ENCODE data around the gene CBARP. TPM values are rescaled to one million over a fixed set of nuclear protein-coding genes. Genes with fewer than 3 reads are reported as not detected.

CBARP gene
- total RNA-seq, 4 donors from 2014 or later: 0.57 to 1.1 TPM; not detected in 2

- TF ChIP-seq CTCF (IDR thresholded peaks at IDR 0.05; ENCODE audit: low read depth): no peak
These were observed 27.2 kb upstream of the CBARP start for GRCh38 chr19:1264801-1265614.

- TF ChIP-seq CTCF (IDR thresholded peaks at IDR 0.05; ENCODE audit: low read depth): no peak
These were observed 25.4 kb upstream of the CBARP start for GRCh38 chr19:1263188-1263587.

DNA sequence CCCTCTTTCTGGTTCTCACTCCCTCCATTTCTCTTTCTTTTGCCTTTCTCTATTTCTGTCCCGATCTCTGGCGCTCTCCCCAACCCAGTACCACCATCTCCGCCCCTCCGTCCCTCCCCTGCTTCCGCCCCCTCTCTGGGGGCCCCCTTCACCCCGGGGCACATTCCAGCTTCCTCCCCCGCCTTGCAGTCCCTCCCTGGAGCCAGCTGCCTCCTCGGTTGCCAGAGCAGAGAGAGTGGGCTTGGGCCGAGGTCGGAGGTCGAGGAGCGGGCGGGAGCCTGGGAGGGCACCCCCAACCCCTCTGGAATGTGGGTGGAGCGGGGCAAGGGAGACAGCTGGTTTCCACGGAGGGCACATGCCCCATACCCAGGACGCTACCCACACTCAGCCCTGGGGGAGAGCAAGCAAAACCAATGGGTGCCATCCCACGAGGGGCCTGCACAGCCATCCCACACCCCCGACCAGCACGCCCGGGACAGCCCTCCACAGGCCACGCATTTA is 24.9 kb upstream of the CBARP start:
- TF ChIP-seq CTCF (IDR thresholded peaks at IDR 0.05; ENCODE audit: low read depth): no peak

DNA sequence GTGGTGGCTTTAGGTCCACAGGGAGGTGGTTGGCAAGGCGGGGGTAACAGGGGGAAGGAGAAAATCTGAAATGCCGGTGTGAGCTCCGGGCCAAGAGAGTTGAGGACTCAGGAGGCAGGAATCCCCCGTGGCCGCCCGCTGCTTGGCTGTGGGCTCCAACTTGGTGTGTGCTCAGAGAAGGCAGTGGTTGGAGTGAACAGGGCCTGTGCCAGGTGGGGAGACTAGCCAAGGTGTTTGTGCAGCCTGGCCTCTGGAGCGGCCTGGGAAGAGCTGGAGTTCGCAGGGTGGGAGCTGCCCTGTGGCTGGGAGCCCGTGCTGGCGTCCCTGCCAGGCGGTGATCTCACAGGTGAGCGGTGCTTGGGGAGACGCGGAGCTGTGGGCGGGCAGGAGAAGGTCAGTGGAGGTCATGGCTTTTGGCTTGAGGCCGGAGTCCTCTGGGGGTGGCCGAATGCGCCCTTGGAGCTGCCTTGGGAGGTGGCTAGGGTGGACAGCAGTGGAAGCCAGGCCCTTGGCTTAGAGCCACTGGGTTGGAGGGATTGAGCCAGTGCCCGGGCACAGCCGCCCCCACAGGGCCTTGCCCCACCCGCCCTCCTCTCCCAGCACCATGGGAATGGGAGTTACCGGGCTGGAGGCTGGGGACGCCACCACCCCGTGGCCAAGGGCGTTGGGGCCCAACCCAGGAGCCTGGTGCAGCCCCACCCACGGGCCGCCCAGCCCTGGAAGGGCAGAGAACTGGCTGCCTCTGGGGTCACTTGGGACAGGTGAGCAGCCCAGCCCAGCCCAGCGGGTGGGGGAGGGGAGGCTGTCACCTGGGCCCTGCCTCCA is 24.2 kb upstream of the CBARP start:
- TF ChIP-seq CTCF (IDR thresholded peaks at IDR 0.05; ENCODE audit: low read depth): no peak

GRCh38 chr19:1261538-1261797 is 23.7 kb upstream of the CBARP start:
- no peak for TF ChIP-seq CTCF (IDR thresholded peaks at IDR 0.05; ENCODE audit: low read depth)

DNA sequence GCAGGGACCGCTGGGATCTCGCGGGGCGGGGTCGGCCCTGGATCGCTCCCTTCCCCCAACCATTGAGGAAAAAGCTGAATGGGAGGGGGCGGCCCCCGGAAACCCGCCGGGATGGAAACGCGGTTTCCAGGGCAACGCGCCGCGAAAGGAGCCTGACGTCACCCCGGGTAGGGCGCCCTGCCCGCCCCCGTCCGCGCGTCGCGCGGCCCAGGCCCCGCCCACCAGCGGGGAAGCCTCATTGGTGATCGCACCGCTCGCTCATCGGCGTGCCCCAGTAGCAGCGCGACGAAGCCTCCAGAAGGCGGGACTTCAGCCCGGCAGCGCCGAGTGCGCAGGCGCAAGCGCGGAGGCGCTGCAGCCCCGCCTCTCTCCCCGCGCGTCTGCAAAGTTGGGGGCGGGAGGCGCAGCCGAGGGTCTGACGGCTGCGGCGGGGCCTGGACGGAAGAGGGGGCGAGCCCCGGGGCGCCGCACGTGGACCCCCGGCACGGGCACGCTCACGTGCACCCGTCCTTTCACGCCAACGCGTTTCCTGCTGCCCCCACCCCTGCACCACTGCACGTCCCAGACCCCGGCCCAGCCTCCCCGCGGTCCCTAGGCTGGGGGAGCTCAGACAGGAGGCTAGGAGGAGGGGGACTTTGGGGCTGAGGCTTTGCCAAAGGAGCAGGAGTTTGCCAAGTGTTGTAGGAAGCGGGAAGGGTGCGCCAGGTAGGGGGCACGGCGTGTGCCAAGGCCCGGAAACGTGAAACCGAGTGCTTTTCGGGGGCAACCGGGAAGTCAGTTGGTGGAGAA is 23.1 kb upstream of the CBARP start:
- TF ChIP-seq CTCF (IDR thresholded peaks at IDR 0.05; ENCODE audit: low read depth): no peak

Data from subcutaneous adipose tissue (tissue), 4 donors.